RWPE1 (cell line): ENCODE results near the gene RUBCN.
"Not testable (repeated sequence)": the region's sequence is repeated elsewhere in the genome, so short reads cannot be mapped to it uniquely, and the experiment has no call there.

Experiments used
- CTCF ChIA-PET: fragments of 350-600 bp; sonication (Branson Sonifier 250); formaldehyde crosslinking; extraction: SDS; loops from one replicate; lab custom pipeline; 2021; lab: Yijun Ruan, JAX
- POLR2A ChIA-PET: fragments of 400-600 bp; formaldehyde crosslinking; extraction: SDS; loops from one replicate; lab custom pipeline; 2020; ENCODE audit warnings: antibody characterized with exemption; ENCODE audit not compliant: low non-redundant PET; lab: Yijun Ruan, JAX
- DNase-seq: peaks from one replicate; pipeline ENCODE4 v3.0.0; 2012; ENCODE audit warnings: low spot score
- H3K27ac ChIP-seq: fragments of 450-650 bp; 2 replicates; pipeline ENCODE4 v1.5.1; 2017

Gene RUBCN

GRCh38 chr3:197661874-197662273 is 74.8 kb downstream of the RUBCN start:
- CTCF ChIA-PET, DNase-seq, H3K27ac ChIP-seq, POLR2A ChIA-PET: not testable (repeated sequence)

GRCh38 chr3:197661234-197661834 is 75.4 kb downstream of the RUBCN start:
- POLR2A ChIA-PET, CTCF ChIA-PET, H3K27ac ChIP-seq, DNase-seq: not testable (repeated sequence)

- POLR2A ChIA-PET, H3K27ac ChIP-seq, DNase-seq, CTCF ChIA-PET: not testable (repeated sequence)
Measured at GRCh38 chr3:197659701-197660100, 77.0 kb downstream of the RUBCN start.

- POLR2A ChIA-PET, DNase-seq, CTCF ChIA-PET, H3K27ac ChIP-seq: not testable (repeated sequence)
Measured at GRCh38 chr3:197659144-197659543, 77.6 kb downstream of the RUBCN start.

- DNase-seq, H3K27ac ChIP-seq, POLR2A ChIA-PET, CTCF ChIA-PET: not testable (repeated sequence)
Measured at GRCh38 chr3:197658706-197659105, 78.0 kb downstream of the RUBCN start.

- CTCF ChIA-PET, H3K27ac ChIP-seq: not testable (repeated sequence)
Measured at GRCh38 chr3:197657541-197658292, 79.0 kb downstream of the RUBCN start.

GRCh38 chr3:197656960-197657359 is 79.7 kb downstream of the RUBCN start:
- H3K27ac ChIP-seq, DNase-seq, CTCF ChIA-PET, POLR2A ChIA-PET: not testable (repeated sequence)

More at GRCh38 chr3:197657541-197658292, 79.0 kb downstream of the RUBCN start:
- POLR2A ChIA-PET, DNase-seq: not testable (repeated sequence)

GRCh38 chr3:197656129-197656528 is 80.6 kb downstream of the RUBCN start:
- CTCF ChIA-PET, H3K27ac ChIP-seq, POLR2A ChIA-PET, DNase-seq: not testable (repeated sequence)

- DNase-seq, CTCF ChIA-PET, H3K27ac ChIP-seq: not testable (repeated sequence)
- POLR2A ChIA-PET, result interaction anchor here (0.6 kb wide), 1 partner anchor 54 kb away, joined by 3 read pairs; no protein-coding TSS in a partner anchor
Measured at GRCh38 chr3:197654998-197655330, 81.7 kb downstream of the RUBCN start.

- CTCF ChIA-PET, H3K27ac ChIP-seq, DNase-seq: not testable (repeated sequence)
- POLR2A ChIA-PET, result interaction anchor here (0.6 kb wide), 1 partner anchor 53 kb away, joined by 3 read pairs; no protein-coding TSS in a partner anchor
Measured at GRCh38 chr3:197654090-197654997, 82.4 kb downstream of the RUBCN start.

GRCh38 chr3:197652860-197653259 is 83.8 kb downstream of the RUBCN start:
- POLR2A ChIA-PET, DNase-seq, CTCF ChIA-PET, H3K27ac ChIP-seq: not testable (repeated sequence)

- H3K27ac ChIP-seq, CTCF ChIA-PET, POLR2A ChIA-PET, DNase-seq: not testable (repeated sequence)
Measured at GRCh38 chr3:197647649-197648048, 89.1 kb downstream of the RUBCN start.

- POLR2A ChIA-PET, CTCF ChIA-PET, DNase-seq, H3K27ac ChIP-seq: not testable (repeated sequence)
Measured at GRCh38 chr3:197647191-197647590, 89.5 kb downstream of the RUBCN start.

- DNase-seq, H3K27ac ChIP-seq, POLR2A ChIA-PET: not testable (repeated sequence)
- CTCF ChIA-PET, result interaction anchor here (0.6 kb wide), 1 partner anchor 640 kb away, joined by 4 read pairs; no protein-coding TSS in a partner anchor
Measured at GRCh38 chr3:197646294-197646693, 90.4 kb downstream of the RUBCN start.

- H3K27ac ChIP-seq, CTCF ChIA-PET, POLR2A ChIA-PET, DNase-seq: not testable (repeated sequence)
Measured at GRCh38 chr3:197637556-197637955, 99.1 kb downstream of the RUBCN start.
